ENCODE results near the gene MED14.
"Not testable (repeated sequence)": the region's sequence is repeated elsewhere in the genome, so short reads cannot be mapped to it uniquely, and the experiment has no call there.

Gene MED14

GRCh38 chrX:40735325-40736169 lies at the start of gene MED14:
MED14 (minus strand) TSS chrX:40735542; CDS start chrX:40735412, 130 bp downstream.
- DNase-seq (ENCODE audit: low read depth in 2 of 3, low spot score in 2 of 3): peak; percentile 61 to 93 (median 87)

- no peak for DNase-seq (ENCODE audit: low read depth in 2 of 3, low spot score in 2 of 3)
These were observed 49.3 kb upstream of the MED14 start for GRCh38 chrX:40784516-40785151.

DNA sequence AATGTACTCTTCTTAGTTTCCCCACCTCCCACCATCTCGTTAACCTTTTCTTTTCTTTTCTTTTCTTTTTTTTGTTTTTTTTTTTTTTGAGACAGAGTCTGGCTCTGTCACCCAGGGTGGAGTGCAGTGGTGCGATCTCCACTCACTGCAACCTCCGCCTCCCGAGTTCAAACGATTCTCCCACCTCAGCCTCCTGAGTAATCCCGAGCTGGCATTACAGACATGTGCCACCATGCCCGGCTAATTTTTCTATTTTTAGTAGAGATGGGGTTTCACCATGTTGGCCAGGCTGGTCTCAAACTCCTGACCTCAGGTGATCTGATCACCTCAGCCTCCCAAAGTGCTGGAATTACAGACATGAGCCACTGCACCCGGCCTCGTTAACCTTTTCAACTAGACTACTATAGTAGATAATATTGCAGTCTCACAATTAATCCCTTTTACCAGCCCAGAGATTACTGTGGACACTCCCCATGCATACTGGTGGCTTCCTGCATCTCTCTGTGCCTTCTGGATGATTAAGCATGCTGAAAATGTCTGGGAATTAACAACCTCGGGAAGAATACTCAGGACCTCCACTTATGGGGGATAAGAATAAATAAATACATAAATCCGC lies 47.4 kb upstream of the MED14 start:
- not testable (repeated sequence) for DNase-seq (ENCODE audit: low read depth in 2 of 3, low spot score in 2 of 3)

DNA sequence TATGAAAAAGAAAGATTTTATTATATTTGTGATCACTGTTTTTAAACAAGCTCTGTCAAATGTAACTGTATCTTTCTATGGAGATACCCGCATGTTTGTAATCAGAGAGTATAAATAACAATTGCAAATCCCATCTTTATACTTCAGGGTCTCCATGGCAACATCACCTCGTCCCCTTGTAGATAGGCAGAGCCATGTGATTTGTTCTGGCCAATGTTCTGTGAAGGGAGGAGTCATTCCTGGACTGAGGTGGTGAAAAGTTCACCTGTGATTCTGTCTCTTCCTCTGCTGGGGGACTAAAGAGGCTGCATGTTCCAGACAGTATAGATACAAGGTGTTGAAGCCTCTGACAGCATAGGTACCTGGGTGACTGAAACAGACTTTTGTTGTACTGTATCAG lies 45.6 kb upstream of the MED14 start:
- no peak for DNase-seq (ENCODE audit: low read depth in 2 of 3, low spot score in 2 of 3)

DNA sequence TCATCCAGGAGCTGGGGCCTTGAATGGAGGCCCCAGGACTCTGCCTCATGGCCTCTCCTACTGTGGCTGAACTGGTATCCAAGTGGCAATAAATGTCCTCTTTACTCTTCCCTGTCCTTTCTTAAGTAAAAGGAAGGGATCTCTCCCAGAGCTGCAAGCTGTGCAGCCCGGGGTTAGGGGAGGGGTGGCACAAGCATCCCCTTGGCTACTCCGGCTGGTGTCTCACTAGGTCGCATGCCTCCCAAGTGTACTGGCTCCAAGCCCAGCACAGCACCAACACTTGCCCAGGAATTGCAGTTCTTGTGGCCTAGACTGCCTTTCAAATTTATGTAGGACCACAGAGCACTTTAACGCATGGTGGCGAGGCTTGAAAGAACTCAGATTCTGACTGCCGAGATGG lies 44.7 kb upstream of the MED14 start:
- no peak for DNase-seq (ENCODE audit: low read depth in 2 of 3, low spot score in 2 of 3)

DNA sequence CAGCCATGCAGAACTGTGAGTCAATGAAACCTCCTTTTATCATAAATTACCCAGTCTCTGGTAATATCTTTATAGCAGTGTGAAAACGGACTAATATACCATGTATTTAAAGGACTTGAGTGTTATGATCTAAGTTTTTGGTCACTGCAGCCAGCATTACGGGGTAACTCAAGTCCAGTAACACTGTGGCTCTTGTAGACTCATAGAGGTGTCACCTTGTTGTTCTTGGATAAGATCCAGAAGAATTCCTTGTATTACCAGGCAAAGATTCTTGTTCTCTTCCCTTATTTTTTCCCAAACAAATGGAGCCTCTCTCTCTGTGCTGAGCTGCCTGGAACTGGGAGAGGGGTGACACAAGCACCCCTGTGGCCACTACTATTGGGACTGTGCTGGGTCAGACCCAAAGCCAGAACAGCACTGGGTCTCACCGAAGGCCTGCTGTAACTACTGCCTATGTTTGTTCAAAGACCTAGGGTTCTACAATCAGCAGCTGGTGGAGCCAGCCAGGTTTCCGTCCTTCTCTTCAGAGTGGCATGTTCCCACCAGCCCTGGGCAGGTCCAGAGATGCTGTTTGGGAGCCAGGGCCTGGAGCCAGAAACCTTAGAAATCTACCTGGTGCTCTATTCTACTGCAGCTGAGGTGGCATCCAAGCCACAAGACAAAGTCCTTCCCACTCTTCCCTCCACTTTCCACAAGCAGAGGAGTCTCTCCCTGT lies 43.7 kb upstream of the MED14 start:
- no peak for DNase-seq (ENCODE audit: low read depth in 2 of 3, low spot score in 2 of 3)

- no peak for DNase-seq (ENCODE audit: low read depth in 2 of 3, low spot score in 2 of 3)
These were observed 38.5 kb upstream of the MED14 start for GRCh38 chrX:40773809-40774208.

- DNase-seq (ENCODE audit: low read depth in 2 of 3, low spot score in 2 of 3): no peak
These were observed 37.8 kb upstream of the MED14 start for GRCh38 chrX:40773188-40773587.

- DNase-seq (ENCODE audit: low read depth in 2 of 3, low spot score in 2 of 3): no peak
These were observed 36.9 kb upstream of the MED14 start for GRCh38 chrX:40772290-40772689.

DNA sequence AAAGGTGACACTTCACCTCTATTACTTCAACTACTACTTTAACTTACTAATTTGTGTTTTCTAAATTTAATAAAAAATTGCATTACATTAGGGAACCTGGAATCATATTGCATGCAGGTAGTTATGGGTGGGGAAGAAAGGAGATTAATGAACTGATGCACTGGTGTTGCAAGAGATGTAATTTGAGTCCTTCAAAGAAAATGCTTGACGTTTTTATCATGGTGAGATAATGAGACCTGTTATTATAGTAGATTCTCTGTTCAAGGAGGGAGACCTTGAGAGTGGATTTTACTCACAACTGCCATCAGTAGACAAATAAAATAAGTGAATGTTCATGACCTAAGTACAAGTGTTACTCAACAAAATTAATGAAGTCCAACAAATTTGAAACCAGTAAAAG lies 26.4 kb upstream of the MED14 start:
- DNase-seq (ENCODE audit: low read depth in 2 of 3, low spot score in 2 of 3): no peak

- DNase-seq (ENCODE audit: low read depth in 2 of 3, low spot score in 2 of 3): no peak
These were observed 24.0 kb upstream of the MED14 start for GRCh38 chrX:40759374-40759773.

GRCh38 chrX:40757058-40757457 lies 21.7 kb upstream of the MED14 start:
- DNase-seq (ENCODE audit: low read depth in 2 of 3, low spot score in 2 of 3): no peak

DNA sequence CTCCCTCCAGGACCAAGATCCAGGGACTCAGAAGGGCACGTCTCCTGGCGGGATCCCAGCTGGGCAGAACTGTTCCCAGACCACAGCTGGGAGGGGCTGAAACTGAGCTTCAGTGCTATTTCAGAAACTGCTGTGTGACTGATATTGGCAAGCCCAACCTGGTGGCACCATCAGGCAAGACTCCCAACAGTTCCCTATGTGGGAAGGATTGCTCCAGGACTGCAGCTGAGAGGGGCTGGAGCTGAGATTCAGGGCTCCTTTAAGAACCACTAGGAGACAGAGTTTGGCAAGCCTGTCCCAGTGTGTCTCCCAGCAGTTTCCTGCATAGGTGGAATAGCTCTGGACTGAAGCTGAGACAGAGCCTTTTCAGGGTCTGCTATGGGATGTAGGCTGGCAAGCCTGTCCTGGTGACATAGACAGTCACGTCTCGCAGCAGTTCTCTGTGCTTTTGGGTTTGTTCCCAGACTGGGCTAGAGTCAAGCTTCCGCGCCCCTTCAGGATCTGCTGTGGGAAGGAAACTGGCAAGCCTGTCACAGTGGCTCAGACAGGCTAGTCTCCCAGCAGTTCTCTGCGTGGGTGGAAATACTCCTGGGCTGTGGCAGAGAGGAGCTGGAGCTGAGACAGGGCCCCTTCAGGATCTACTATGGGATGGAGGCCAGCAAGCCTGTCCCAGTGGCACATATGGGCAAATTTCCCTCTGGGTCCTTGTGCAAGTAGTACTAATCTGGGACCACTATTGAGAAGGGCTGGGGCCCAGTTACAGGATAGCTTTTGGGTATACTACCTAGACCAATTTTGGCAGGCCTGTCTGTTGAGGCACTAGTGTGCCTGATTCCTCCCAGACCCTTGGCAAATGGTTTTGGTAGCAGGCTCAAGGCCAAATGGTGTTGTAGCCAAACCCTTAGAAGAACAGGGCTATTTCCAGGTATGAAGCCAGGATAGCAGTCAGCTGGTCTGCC lies 20.2 kb upstream of the MED14 start:
- DNase-seq (ENCODE audit: low read depth in 2 of 3, low spot score in 2 of 3): no peak

- no peak for DNase-seq (ENCODE audit: low read depth in 2 of 3, low spot score in 2 of 3)
These were observed 14.5 kb upstream of the MED14 start for GRCh38 chrX:40749681-40750494.

GRCh38 chrX:40748977-40749376 lies 13.6 kb upstream of the MED14 start:
- DNase-seq (ENCODE audit: low read depth in 2 of 3, low spot score in 2 of 3): no peak

- no peak for DNase-seq (ENCODE audit: low read depth in 2 of 3, low spot score in 2 of 3)
These were observed 11.2 kb upstream of the MED14 start for GRCh38 chrX:40746521-40746920.

- no peak for DNase-seq (ENCODE audit: low read depth in 2 of 3, low spot score in 2 of 3)
These were observed 796 bp upstream of the MED14 start for GRCh38 chrX:40736170-40736505.

GRCh38 chrX:40734971-40735324 lies 394 bp downstream of the MED14 start:
- peak in 1 of 3 experiments; percentile 15 for DNase-seq (ENCODE audit: low read depth in 2 of 3, low spot score in 2 of 3)

GRCh38 chrX:40733706-40734105 lies 1.6 kb downstream of the MED14 start:
- DNase-seq (ENCODE audit: low read depth in 2 of 3, low spot score in 2 of 3): no peak

DNA sequence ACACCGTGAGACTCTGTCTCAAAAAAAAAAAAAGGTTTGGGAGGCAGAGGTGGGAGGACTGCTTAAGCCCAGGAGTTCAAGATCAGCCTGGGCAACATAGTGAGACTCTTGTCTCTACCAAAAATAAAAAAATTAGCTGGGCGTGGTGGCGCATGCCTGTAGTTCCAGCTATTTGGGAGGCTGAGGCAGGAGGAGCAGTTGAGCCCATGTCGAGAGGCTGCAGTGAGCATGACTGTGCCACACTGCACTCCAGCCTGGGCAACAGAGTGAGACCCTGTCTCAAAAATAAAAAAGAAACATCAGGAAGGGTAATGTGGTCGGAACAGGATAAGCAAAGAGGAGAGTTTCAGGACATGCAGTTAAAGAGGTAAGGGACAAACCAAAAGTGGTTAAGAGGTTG lies 2.8 kb downstream of the MED14 start:
- DNase-seq (ENCODE audit: low read depth in 2 of 3, low spot score in 2 of 3): not testable (repeated sequence)

All from activated CD8-positive, alpha-beta memory T cell treated with anti-CD3 and anti-CD28 coated beads for 48 hours (primary cell).